K562 (cell line): ENCODE results near the gene WFDC11.

Experiments
- CTCF ChIP-seq, 3 experiments: IDR thresholded peaks in 2 of 3; conservative IDR thresholded peaks in 1 of 3; 2 replicates each; pipeline ENCODE4 v1.5.1; 2011 to 2012; ENCODE audit warnings: low read length in 3 of 3, mild to moderate bottlenecking in 3 of 3, control low read depth in 2 of 3, improper control_type of control experiment in 1 of 3, inconsistent platforms in 1 of 3, low read depth in 1 of 3, mixed read lengths in 1 of 3, moderate library complexity in 1 of 3; ENCODE audit not compliant: insufficient read depth in 2 of 3
- NBN ChIP-seq: fragments of 450-650 bp; IDR thresholded peaks from 2 replicates; pipeline ENCODE4 v1.6.1; 2016; ENCODE audit warnings: low read depth, mild to moderate bottlenecking
- ZBTB11 ChIP-seq, 3 experiments: fragments of 200-800 bp in 1 of 3; fragments of 250-450 bp in 1 of 3; fragments of 450-650 bp in 1 of 3; sonication (Bioruptor Pico) in 1 of 3; sonication (Bioruptor generic) in 1 of 3; formaldehyde crosslinking in 1 of 3; IDR thresholded peaks; 2 replicates each; pipeline versions ENCODE4 v1.6.1 to v1.8.0; 2016 to 2022; ENCODE audit warnings: mild to moderate bottlenecking in 2 of 3, missing genetic modification characterization in 2 of 3, missing compliant biosample characterization in 1 of 3, moderate library complexity in 1 of 3
- ZKSCAN1 ChIP-seq: fragments of 150-350 bp; IDR thresholded peaks from 2 replicates; pipeline ENCODE4 v1.6.1; 2016; ENCODE audit warnings: low read depth, low read length
- ZNF740 ChIP-seq, 3 experiments: fragments of 200-800 bp in 1 of 3; sonication (Bioruptor generic) in 1 of 3; sonication (generic) in 1 of 3; formaldehyde crosslinking in 1 of 3; IDR thresholded peaks; 2 replicates each; pipeline versions ENCODE4 v1.6.1 to v1.8.0; 2016 to 2022; ENCODE audit warnings: mild to moderate bottlenecking in 2 of 3, missing compliant biosample characterization in 2 of 3, missing genetic modification characterization in 2 of 3, missing genetic modification reagents in 1 of 3

- no peak for TF ChIP-seq ZKSCAN1
- TF ChIP-seq NBN, result no peak
- no peak for TF ChIP-seq ZBTB11 (CRISPR knock-in tag; IDR thresholded peaks at IDR 0.05)
- TF ChIP-seq ZNF740 (CRISPR knock-in tag; IDR thresholded peaks at IDR 0.05), result no peak
- no peak for TF ChIP-seq ZNF740 (tag; IDR thresholded peaks at IDR 0.05)
- no peak for TF ChIP-seq CTCF (IDR thresholded peaks at IDR 0.05 in 2 of 3, conservative IDR thresholded peaks at IDR 0.05 in 1 of 3; ENCODE audit: insufficient read depth in 2 of 3, low read depth in 1 of 3, low read length in 3 of 3)
These were observed 2.7 kb upstream of the WFDC11 start for GRCh38 chr20:45672765-45673164.
